ENCODE measurements around the gene PDIA2.

PDIA2 gene

GRCh38 chr16:234468-235305 lies 48.3 kb upstream of the PDIA2 start, which contains the start of gene FAM234A (continued):
- TF ChIP-seq SP2 (tag by site-specific recombination; IDR thresholded peaks at IDR 0.05): peak; percentile 95
- TF ChIP-seq ZNF398 (tag by site-specific recombination; IDR thresholded peaks at IDR 0.05): peak; percentile 96
- 0 out of 2 replicates have a peak, but pooled peaks have one; percentile 32 for TF ChIP-seq ZBTB1 (tag by site-specific recombination; IDR thresholded peaks at IDR 0.05)
- TF ChIP-seq ZNF501 (tag by site-specific recombination; IDR thresholded peaks at IDR 0.05): peak; percentile 98
- 0 out of 2 replicates have a peak, but pooled peaks have one; percentile 39 for TF ChIP-seq ZNF24 (tag by site-specific recombination; IDR thresholded peaks at IDR 0.05)
- peak; percentile 62; the same call in 1 of the 2 replicates for TF ChIP-seq OVOL3 (tag by site-specific recombination; IDR thresholded peaks at IDR 0.05)
- 0 out of 2 replicates have a peak, but pooled peaks have one; percentile 12 for TF ChIP-seq ZBTB44 (tag by site-specific recombination; IDR thresholded peaks at IDR 0.05)
- TF ChIP-seq ZFP3 (tag by site-specific recombination; IDR thresholded peaks at IDR 0.05; ENCODE audit: low read depth): no peak
- TF ChIP-seq, protein P1, sequence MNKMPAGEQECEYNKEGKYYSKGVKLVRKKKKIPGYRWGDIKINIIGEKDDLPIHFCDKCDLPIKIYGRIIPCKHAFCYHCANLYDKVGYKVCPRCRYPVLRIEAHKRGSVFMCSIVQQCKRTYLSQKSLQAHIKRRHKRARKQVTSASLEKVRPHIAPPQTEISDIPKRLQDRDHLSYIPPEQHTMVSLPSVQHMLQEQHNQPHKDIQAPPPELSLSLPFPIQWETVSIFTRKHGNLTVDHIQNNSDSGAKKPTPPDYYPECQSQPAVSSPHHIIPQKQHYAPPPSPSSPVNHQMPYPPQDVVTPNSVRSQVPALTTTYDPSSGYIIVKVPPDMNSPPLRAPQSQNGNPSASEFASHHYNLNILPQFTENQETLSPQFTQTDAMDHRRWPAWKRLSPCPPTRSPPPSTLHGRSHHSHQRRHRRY (tag by site-specific recombination; IDR thresholded peaks at IDR 0.05): 0 out of 2 replicates have a peak, but pooled peaks have one; percentile 4
- 0 out of 2 replicates have a peak, but pooled peaks have one; percentile 7 for TF ChIP-seq PRDM4 (tag by site-specific recombination; IDR thresholded peaks at IDR 0.05)
- no peak for TF ChIP-seq ZNF416 (tag by site-specific recombination; IDR thresholded peaks at IDR 0.05)
- TF ChIP-seq, protein P2, sequence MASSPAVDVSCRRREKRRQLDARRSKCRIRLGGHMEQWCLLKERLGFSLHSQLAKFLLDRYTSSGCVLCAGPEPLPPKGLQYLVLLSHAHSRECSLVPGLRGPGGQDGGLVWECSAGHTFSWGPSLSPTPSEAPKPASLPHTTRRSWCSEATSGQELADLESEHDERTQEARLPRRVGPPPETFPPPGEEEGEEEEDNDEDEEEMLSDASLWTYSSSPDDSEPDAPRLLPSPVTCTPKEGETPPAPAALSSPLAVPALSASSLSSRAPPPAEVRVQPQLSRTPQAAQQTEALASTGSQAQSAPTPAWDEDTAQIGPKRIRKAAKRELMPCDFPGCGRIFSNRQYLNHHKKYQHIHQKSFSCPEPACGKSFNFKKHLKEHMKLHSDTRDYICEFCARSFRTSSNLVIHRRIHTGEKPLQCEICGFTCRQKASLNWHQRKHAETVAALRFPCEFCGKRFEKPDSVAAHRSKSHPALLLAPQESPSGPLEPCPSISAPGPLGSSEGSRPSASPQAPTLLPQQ (tag by site-specific recombination; IDR thresholded peaks at IDR 0.05): peak; percentile 69; the same call in 1 of the 2 replicates
- TF ChIP-seq ZNF76 (tag by site-specific recombination; IDR thresholded peaks at IDR 0.05; ENCODE audit: borderline replicate concordance, low read depth): peak; percentile 89
- TF ChIP-seq, protein P3, sequence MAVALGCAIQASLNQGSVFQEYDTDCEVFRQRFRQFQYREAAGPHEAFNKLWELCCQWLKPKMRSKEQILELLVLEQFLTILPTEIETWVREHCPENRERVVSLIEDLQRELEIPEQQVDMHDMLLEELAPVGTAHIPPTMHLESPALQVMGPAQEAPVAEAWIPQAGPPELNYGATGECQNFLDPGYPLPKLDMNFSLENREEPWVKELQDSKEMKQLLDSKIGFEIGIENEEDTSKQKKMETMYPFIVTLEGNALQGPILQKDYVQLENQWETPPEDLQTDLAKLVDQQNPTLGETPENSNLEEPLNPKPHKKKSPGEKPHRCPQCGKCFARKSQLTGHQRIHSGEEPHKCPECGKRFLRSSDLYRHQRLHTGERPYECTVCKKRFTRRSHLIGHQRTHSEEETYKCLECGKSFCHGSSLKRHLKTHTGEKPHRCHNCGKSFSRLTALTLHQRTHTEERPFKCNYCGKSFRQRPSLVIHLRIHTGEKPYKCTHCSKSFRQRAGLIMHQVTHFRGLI (tag by site-specific recombination; IDR thresholded peaks at IDR 0.05): no peak; the same call in 1 of the 2 replicates
- TF ChIP-seq EGR2 (tag by site-specific recombination; IDR thresholded peaks at IDR 0.05; ENCODE audit: low read depth): peak; percentile 98
- no peak for TF ChIP-seq ZNF521 (tag by site-specific recombination; IDR thresholded peaks at IDR 0.05)
- no peak for TF ChIP-seq ZNF791 (tag by site-specific recombination; IDR thresholded peaks at IDR 0.05)
- peak; percentile 97 for TF ChIP-seq KLF7 (tag by site-specific recombination; IDR thresholded peaks at IDR 0.05; ENCODE audit: borderline replicate concordance)
- no peak for TF ChIP-seq ZNF473 (tag by site-specific recombination; IDR thresholded peaks at IDR 0.05)
- TF ChIP-seq ZNF114 (tag by site-specific recombination; IDR thresholded peaks at IDR 0.05): no peak
- peak; percentile 86 for TF ChIP-seq ZNF324 (tag by site-specific recombination; IDR thresholded peaks at IDR 0.05)
- no peak for TF ChIP-seq ZNF701 (tag by site-specific recombination; IDR thresholded peaks at IDR 0.05)
- peak; percentile 73 for TF ChIP-seq YY1 (tag by site-specific recombination; IDR thresholded peaks at IDR 0.05)
- TF ChIP-seq ZNF660 (tag by site-specific recombination; IDR thresholded peaks at IDR 0.05): peak; percentile 85
- no peak for TF ChIP-seq ZNF658 (tag by site-specific recombination; IDR thresholded peaks at IDR 0.05)
- peak; percentile 85 for TF ChIP-seq YY2 (tag by site-specific recombination; IDR thresholded peaks at IDR 0.05)

Data from HEK293 (cell line).